Gastroesophageal sphincter (tissue), 4 donors: ENCODE measurements around the gene NYAP1. TPM values are rescaled to one million over a fixed set of nuclear protein-coding genes. Genes with fewer than 3 reads are reported as not detected.
"Not testable (repeated sequence)": the region's sequence is repeated elsewhere in the genome, so short reads cannot be mapped to it uniquely, and the experiment has no call there.

Source experiments
- ATAC-seq: fragments of 150-250 bp; one replicate; pipeline ENCODE4 v1.9.1; 2016; ENCODE audit warnings: mild to moderate bottlenecking, moderate library complexity
- H3K27ac ChIP-seq, 4 donors: fragments of 200-600 bp; sonication (generic) in 3 of 4; 1 replicate in 3 of 4; 2 replicates in 1 of 4; pipeline ENCODE4 v1.5.1; 2016 to 2019
- H3K27me3 ChIP-seq: fragments of 200-600 bp; sonication (generic); one replicate; pipeline ENCODE4 v1.5.1; 2019
- H3K36me3 ChIP-seq, 2 donors: fragments of 200-600 bp; sonication (generic); one replicate each; pipeline ENCODE4 v1.5.1; 2019; ENCODE audit warnings: control low read depth in 1 of 2
- H3K4me1 ChIP-seq, 3 donors: fragments of 200-600 bp; sonication (generic); 1 replicate in 2 of 3; 2 replicates in 1 of 3; pipeline ENCODE4 v1.5.1; 2016 to 2019; ENCODE audit warnings: control low read depth in 2 of 3
- H3K4me3 ChIP-seq, 2 donors: fragments of 200-600 bp; sonication (generic); one replicate each; pipeline ENCODE4 v1.5.1; 2019; ENCODE audit warnings: mild to moderate bottlenecking in 1 of 2, moderate library complexity in 1 of 2
- H3K9me3 ChIP-seq, 3 donors: fragments of 200-600 bp; sonication (generic); one replicate each; pipeline ENCODE4 v1.5.1; 2017 to 2019; ENCODE audit warnings: control low read depth in 2 of 3
- EP300 ChIP-seq: sonication (generic); formaldehyde crosslinking; IDR thresholded peaks from one replicate; pipeline ENCODE4 v1.6.1; 2017; ENCODE audit warnings: antibody characterized with exemption, mild to moderate bottlenecking
- POLR2A ChIP-seq, 2 donors: fragments of 450-650 bp; IDR thresholded peaks; one replicate each; pipeline ENCODE4 v1.6.1; 2017; ENCODE audit warnings: antibody characterized with exemption in 2 of 2, mild to moderate bottlenecking in 2 of 2, moderate library complexity in 1 of 2
- POLR2AphosphoS5 ChIP-seq: sonication (generic); formaldehyde crosslinking; IDR thresholded peaks from one replicate; pipeline ENCODE4 v1.6.1; 2017; ENCODE audit warnings: antibody characterized with exemption
- WGBS, 2 donors: methylation state at CpG; one replicate each; pipeline ENCODE4 v1.1.5; 2018; ENCODE audit warnings: low coverage in 1 of 2; 5-methylcytosine and 5-hydroxymethylcytosine counted together
- total RNA-seq, 4 donors: library from RNA; depleted of rRNA; stranded (reverse); fragments of >200 nt; gene quantifications; one replicate each; pipeline ENCODE4 v1.1.0, GENCODE V29; 2016
- TF ChIP-seq, protein P1 (sequence below), 4 experiments: fragments of 200-600 bp in 2 of 4; fragments of 450-650 bp in 2 of 4; sonication (generic) in 1 of 4; IDR thresholded peaks; one replicate each; pipeline ENCODE4 v1.5.1; 2017 to 2019; ENCODE audit warnings: antibody characterized with exemption in 4 of 4, mild to moderate bottlenecking in 2 of 4, moderate library complexity in 2 of 4

The NYAP1 gene
- total RNA-seq, 4 donors from 2014 or later, result 0.94 to 3.1 (median 1.8) TPM

DNA sequence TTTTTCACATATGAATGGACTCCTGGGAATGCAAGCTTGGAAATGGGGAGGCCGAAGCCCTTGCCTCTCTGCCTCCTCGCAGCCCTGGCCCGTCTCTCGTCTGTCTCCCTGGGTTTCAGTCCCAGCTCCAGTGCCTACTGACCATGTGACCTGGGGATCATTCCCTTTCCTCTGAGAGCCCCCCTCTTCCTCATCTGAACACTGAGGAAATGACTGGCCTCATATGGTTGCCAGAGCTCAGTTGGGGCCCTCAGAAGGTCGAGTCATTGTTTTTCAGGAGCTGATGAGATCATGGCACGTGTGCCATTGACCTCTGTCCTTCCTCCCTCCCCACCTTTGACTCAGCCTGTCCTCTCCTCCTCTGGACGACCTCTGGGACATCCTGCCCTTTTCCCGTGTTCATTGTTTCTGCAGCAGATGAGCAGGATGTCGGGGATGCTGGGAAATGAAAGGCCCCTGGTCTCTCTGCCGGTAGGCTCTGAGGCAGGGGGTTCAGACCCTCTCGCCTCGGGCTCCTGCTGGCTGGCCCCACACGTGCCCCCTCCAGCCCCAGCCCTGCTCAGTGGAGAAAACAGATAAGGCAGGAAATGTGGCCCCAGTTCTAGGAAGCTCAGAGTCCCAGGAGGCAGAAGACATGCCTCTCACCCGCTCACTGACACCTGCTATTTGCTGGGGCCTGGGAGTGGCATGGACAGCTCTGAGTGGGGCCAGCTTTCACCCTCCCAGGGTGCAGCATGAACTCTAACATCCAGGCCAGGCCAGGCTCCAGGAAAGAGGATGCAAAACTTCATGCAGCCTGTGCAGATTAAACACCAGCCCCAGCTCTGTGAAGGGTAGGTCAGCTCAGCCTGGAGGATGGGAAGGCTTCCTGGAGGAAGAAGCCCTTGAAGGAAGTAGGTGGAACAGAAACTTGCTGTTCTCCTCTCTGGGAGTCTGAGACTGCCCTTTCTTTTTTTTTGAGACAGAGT, 39.1 kb upstream of the NYAP1 start:
- peaks cover 0 to 16% (median 4%) of the 10 kb centered on the region in 3 donors for H3K4me1 ChIP-seq
- 26 to 62% methylated on average over 4 to 6 of the region's 14 CpGs for WGBS, 2 donors
- H3K9me3 ChIP-seq, result no peaks in the 10 kb centered on the region
- no peaks in the 10 kb centered on the region for H3K27me3 ChIP-seq
- H3K36me3 ChIP-seq, result no peaks in the 10 kb centered on the region
- no peak overlapping the region for H3K4me3 ChIP-seq
- peak; percentile 79 for ATAC-seq
- TF ChIP-seq EP300 (no peak), POLR2AphosphoS5 (peak; percentile 51)
- peak overlapping the region in 3 of 4 donors; percentile 61 to 73 (median 62) for H3K27ac ChIP-seq

DNA sequence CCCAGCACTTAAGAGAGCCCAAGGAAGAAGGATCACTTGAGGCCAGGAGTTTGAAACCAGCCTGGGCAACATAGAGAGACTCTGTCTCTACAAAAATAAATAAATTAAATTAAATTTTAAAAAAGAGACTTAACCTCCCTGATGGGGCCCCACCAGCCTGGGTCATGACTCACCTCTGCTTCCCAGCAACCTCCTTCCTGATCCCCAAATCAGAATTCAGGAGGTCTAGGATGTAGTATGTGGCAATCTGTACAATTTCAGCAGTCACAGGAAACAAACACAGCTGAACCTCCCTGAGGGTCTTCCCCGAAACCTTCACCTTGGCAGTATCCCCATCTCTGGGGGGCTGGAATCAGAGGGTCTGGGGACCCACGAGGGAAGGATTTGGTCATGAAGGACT, 37.7 kb upstream of the NYAP1 start:
- H3K4me3 ChIP-seq, result no peak overlapping the region
- no peaks in the 10 kb centered on the region for H3K27me3 ChIP-seq
- H3K4me1 ChIP-seq, result peaks cover 0 to 30% (median 6%) of the 10 kb centered on the region in 3 donors
- no peak for ATAC-seq
- peak overlapping the region in 1 of 4 donors; percentile 41 for H3K27ac ChIP-seq
- WGBS, 2 donors, result 0 to 50% methylated on average over 1 to 2 of the region's 2 CpGs
- no peaks in the 10 kb centered on the region for H3K36me3 ChIP-seq
- no peaks in the 10 kb centered on the region for H3K9me3 ChIP-seq
- TF ChIP-seq, protein P1, sequence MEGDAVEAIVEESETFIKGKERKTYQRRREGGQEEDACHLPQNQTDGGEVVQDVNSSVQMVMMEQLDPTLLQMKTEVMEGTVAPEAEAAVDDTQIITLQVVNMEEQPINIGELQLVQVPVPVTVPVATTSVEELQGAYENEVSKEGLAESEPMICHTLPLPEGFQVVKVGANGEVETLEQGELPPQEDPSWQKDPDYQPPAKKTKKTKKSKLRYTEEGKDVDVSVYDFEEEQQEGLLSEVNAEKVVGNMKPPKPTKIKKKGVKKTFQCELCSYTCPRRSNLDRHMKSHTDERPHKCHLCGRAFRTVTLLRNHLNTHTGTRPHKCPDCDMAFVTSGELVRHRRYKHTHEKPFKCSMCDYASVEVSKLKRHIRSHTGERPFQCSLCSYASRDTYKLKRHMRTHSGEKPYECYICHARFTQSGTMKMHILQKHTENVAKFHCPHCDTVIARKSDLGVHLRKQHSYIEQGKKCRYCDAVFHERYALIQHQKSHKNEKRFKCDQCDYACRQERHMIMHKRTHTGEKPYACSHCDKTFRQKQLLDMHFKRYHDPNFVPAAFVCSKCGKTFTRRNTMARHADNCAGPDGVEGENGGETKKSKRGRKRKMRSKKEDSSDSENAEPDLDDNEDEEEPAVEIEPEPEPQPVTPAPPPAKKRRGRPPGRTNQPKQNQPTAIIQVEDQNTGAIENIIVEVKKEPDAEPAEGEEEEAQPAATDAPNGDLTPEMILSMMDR (IDR thresholded peaks at IDR 0.05), result no peak
- no peak for TF ChIP-seq EP300

DNA sequence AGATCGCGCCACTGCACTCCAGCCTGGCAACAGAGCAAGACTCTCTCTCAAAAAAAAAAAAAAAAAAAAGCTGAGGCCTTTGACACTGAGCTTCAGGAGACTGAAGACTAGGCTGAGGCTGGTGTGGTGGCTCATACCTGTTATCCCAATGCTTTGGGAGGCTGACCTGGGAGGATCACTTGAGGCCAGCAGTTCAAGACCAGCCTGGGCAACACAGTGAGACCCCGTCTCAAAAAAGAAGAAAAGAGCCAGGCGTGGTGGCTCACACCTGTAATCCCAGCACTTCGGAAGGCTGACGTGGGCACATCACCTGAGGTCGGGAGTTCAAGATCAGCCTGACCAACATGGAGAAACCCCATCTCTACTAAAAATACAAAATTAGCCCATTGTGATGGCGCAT, 36.4 kb upstream of the NYAP1 start:
- H3K27ac ChIP-seq, H3K27me3 ChIP-seq, H3K36me3 ChIP-seq, H3K9me3 ChIP-seq, H3K4me3 ChIP-seq, ATAC-seq: not testable (repeated sequence)
- WGBS, 2 donors, result 94 to 100% methylated on average over 5 to 6 of the region's 8 CpGs
- peaks cover 0 to 30% (median 6%) of the 10 kb centered on the region in 3 donors for H3K4me1 ChIP-seq

DNA sequence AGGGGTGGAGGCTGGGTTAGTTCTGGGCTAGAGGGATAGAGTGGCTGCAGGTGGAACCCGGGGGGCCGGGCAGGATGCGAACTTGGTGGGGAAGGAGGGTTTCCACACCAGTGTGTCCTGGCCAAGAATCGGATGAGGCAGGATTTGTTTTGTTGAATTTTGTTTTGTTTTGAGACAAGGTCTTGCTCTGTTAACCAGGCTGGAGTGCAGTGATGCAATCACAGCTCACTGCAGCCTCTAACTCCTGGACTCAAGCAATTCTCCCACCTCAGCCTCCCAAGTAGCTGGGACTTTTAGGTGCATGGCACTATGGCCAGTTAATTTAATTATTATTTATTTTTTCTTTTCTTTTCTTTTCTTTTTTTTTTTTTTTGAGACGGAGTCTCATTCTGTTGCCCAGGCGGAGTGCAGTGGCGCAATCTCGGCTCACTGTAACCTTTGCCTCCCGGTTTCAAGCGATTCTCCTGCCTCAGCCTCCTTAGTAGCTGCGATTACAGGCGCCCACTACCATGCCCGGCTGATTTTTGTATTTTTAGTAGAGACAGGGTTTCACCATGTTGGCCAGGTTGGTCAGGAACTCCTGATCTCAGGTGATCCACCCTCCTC, 34.4 kb upstream of the NYAP1 start:
- no peaks in the 10 kb centered on the region for H3K9me3 ChIP-seq
- peaks cover 0 to 26% (median 6%) of the 10 kb centered on the region in 3 donors for H3K4me1 ChIP-seq
- H3K4me3 ChIP-seq, result no peak overlapping the region
- TF ChIP-seq POLR2A (IDR thresholded peaks at IDR 0.05) (no peak), POLR2AphosphoS5 (no peak), EP300 (no peak)
- TF ChIP-seq, protein P1 (IDR thresholded peaks at IDR 0.05), result no peak
- no peaks in the 10 kb centered on the region for H3K27me3 ChIP-seq
- no peak for ATAC-seq
- WGBS, 2 donors, result 72 to 90% methylated on average over 6 to 7 of the region's 13 CpGs
- H3K27ac ChIP-seq, result peak overlapping the region in 2 of 4 donors; percentile 91 to 95
- H3K36me3 ChIP-seq, result no peaks in the 10 kb centered on the region

DNA sequence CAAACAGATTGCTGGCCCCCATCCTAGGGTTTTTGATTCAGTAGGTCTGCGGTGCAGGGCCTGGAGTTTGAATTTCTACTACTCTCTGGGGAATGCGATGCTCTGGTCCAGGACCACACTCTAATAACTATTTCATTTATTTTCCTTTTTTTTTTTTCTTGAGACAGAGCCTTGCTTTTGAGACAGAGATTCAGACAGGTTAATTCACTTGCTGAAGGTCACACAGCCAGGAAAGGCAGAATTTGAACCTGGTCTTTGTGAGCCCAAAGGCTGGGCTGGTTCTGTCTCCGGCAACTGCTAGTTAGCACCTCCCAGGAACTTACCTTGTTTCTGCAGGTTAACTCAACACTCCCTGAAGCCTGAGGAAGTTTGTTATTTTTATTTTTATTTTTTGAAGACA, 31.2 kb upstream of the NYAP1 start:
- H3K9me3 ChIP-seq, result no peaks in the 10 kb centered on the region
- no peak for ATAC-seq
- WGBS, 2 donors, result 90 to 96% methylated on average over 2 to 3 of the region's 3 CpGs
- H3K27me3 ChIP-seq, result no peaks in the 10 kb centered on the region
- peaks cover 0 to 5% of the 10 kb centered on the region in 2 donors for H3K36me3 ChIP-seq
- no peak overlapping the region for H3K4me3 ChIP-seq
- peaks cover 0 to 21% (median 3%) of the 10 kb centered on the region in 3 donors for H3K4me1 ChIP-seq
- TF ChIP-seq POLR2AphosphoS5 (no peak), POLR2A (IDR thresholded peaks at IDR 0.05) (no peak), EP300 (no peak)
- no peak overlapping the region for H3K27ac ChIP-seq

DNA sequence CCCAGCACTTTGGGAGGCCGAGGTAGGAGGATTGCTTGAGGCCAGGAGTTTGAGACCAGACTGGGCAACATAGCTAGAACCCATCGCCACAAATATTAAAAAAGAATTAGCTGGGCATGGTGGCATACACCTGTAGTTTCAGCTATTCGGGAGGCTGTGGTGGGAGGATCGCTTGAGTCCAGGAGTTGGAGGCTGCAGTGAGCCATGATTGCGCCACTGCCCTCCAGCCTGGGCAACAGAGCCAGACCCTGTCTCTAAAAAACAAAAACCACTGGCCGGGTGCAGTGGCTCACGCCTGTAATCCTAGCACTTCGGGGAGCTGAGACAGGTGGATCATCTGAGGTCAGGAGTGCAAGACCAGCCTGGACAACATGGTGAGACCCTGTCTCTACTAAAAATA, 29.9 kb upstream of the NYAP1 start:
- not testable (repeated sequence) for H3K27ac ChIP-seq, H3K36me3 ChIP-seq, H3K4me3 ChIP-seq, H3K27me3 ChIP-seq, H3K9me3 ChIP-seq, ATAC-seq
- WGBS, 2 donors, result no CpG with 5 or more reads among the region's 8 CpGs
- H3K4me1 ChIP-seq, result peaks cover 0 to 21% (median 3%) of the 10 kb centered on the region in 3 donors
